IPS-20b (cell line): ENCODE data around the gene ADGRD1.

Experiments used
- H3K27ac ChIP-seq: one replicate; pipeline ENCODE4 v1.5.1; 2013; ENCODE audit warnings: low read length
- H3K27me3 ChIP-seq: 2 replicates; pipeline ENCODE4 v1.6.1; 2013; ENCODE audit warnings: mild to moderate bottlenecking, low read length, inconsistent platforms; ENCODE audit not compliant: insufficient read depth
- H3K36me3 ChIP-seq: 2 replicates; pipeline ENCODE4 v1.6.1; 2013; ENCODE audit warnings: low read depth, mild to moderate bottlenecking, inconsistent platforms, low read length, moderate library complexity; ENCODE audit not compliant: insufficient read depth
- H3K4me1 ChIP-seq: 2 replicates; pipeline ENCODE4 v1.6.1; 2013; ENCODE audit warnings: mild to moderate bottlenecking, control low read depth, inconsistent platforms, low read length, moderate library complexity; ENCODE audit not compliant: insufficient read depth
- H3K4me3 ChIP-seq: 2 replicates; pipeline ENCODE4 v1.5.1; 2013; ENCODE audit warnings: mild to moderate bottlenecking, low read length, inconsistent platforms
- H3K9ac ChIP-seq: 2 replicates; pipeline ENCODE4 v1.6.1; 2013; ENCODE audit warnings: low read depth, mild to moderate bottlenecking, inconsistent platforms, low read length, moderate library complexity
- H3K9me3 ChIP-seq: 2 replicates; pipeline ENCODE4 v1.6.1; 2013; ENCODE audit warnings: mild to moderate bottlenecking, low read depth, low read length, inconsistent platforms; ENCODE audit not compliant: insufficient read depth

Gene ADGRD1

DNA sequence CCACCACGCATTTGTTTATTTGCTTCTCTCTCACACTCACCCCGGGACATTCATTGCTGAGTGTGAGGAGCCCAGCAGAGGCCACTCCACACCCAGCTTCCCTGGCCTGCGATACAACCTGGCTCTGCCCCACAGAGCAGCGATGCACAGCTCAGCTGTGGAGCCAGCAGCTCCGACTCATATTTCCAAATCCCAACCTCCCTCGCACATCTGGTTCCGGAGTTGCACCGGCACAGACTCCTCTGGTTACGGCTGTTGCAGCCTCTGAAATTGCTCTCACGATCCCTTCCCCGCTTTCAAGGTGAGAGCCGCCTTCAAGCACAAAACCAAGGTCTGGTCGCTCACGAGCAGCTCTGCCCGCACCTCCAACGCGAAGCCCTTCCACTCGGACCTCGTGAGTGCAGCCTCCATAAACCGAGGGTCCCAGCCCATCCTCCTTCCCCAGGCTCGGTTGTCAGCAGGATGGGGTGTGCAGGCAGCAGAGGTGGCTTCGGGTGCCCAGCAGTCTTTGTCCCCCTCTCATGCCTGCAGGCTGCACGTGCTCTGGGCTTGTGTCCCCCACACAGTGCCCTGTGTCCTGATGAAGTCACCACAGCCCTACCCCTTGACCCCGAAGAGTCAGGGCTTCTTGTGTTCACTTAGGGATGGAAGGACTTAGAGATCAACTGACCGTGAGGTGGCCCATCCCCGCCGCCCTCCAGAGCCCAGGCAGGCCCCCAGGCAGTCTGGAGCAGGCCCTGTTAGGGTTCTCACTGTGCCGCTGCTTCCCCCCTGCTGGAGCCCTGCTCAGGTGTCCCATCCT, 184.3 kb downstream of the ADGRD1 start:
- Histone ChIP-seq H3K4me3 (no peak overlapping the region), H3K27me3 (no peaks in the 10 kb centered on the region), H3K36me3 (no peaks in the 10 kb centered on the region), H3K4me1 (no peaks in the 10 kb centered on the region), H3K9ac (no peak overlapping the region), H3K27ac (no peak overlapping the region), H3K9me3 (no peaks in the 10 kb centered on the region)

DNA sequence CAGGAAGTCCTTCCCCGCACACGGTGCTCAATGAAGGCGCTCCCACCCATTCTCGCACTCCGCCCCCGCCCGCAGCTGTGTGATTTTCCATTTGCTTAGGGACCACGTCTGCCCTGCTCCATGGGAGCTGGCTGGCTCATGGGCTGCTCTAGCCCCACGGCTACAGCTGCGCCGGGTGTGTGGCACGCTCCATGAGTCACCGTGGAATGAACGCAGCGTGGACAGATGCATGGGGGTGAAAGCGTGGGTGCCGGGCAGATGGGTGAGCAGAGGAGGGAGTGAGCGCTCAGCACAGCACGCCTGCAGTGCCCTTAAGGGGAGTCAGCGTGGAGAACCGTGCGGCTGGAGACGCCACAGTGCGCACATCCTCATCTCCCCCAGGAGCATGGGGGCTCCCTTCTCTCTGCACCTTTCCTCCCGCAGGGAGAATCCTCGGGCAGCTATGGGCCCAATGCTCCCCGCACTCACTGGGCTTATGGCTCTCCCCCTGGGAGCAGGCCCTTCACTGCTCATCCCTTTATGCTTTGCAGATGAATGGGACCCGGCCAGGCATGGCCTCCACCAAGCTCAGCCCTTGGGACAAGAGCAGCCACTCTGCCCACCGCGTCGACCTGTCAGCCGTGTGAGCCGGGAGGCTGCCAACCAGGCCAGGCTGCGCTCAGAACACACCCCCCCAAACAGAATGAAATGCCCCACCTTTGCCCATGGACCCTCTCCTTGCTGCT, 185.1 kb downstream of the ADGRD1 start:
- Histone ChIP-seq H3K9me3 (no peaks in the 10 kb centered on the region), H3K27me3 (no peaks in the 10 kb centered on the region), H3K4me1 (no peaks in the 10 kb centered on the region), H3K4me3 (no peak overlapping the region), H3K9ac (no peak overlapping the region), H3K27ac (no peak overlapping the region), H3K36me3 (no peaks in the 10 kb centered on the region)

DNA sequence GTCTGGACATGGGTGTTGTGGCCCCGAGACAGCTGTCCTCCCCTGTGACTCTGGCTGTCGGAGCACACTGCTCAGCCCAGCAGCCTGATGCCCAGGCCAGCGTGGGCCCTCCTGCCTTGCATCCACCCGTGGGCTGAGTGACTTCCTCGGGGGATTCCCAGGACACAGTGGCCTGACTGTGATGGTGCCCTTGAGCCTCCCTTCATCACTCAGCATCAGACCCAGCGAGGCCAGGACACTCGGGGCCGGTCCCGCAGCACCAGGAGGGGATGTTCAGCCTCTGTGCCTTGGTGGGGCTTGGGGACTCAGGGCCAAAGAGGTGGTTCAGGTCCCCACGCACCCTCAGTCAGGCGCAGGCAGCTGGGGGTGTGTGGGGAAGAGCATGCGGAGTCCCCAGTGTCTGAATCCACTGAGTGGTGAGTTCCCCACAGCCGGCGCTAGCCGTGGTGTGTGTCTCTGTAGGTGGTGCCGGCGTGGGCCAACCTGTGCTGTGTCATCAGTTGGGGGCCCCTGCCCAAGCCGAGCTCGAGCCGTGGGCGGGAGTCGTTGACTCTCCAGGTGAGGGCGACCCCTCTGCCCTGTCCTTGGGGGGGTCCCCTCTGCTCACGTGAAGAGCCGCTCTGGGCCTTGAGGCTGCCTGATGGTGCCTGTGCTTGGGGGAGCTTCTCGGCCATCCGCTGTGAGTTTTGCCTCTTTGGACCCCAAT, 185.8 kb downstream of the ADGRD1 start:
- no peak overlapping the region for H3K9ac ChIP-seq
- H3K27me3 ChIP-seq, result no peaks in the 10 kb centered on the region
- H3K9me3 ChIP-seq, result no peaks in the 10 kb centered on the region
- H3K27ac ChIP-seq, result no peak overlapping the region
- no peak overlapping the region for H3K4me3 ChIP-seq
- H3K4me1 ChIP-seq, result no peaks in the 10 kb centered on the region
- H3K36me3 ChIP-seq, result no peaks in the 10 kb centered on the region

DNA sequence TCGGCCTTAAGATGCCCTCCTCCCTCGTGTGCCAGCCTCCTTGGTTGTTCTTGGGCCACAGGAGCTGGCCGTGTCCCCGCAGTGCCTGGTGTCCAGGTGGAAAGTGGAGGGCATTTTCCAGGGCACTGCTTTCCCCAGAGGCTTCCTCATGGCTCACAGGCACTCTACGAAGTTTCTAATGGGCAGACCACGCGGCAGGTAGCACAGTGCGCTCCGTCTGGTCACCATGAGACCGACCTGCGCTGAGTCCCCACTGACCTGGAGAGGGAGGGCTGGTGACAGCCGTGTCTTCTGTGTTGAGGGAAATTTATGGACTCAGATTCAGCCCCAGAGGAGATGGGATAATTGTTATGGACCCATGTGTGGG, 186.3 kb downstream of the ADGRD1 start:
- Histone ChIP-seq H3K9ac (no peak overlapping the region), H3K4me1 (no peaks in the 10 kb centered on the region), H3K4me3 (no peak overlapping the region), H3K9me3 (no peaks in the 10 kb centered on the region), H3K27ac (no peak overlapping the region), H3K27me3 (no peaks in the 10 kb centered on the region), H3K36me3 (no peaks in the 10 kb centered on the region)

DNA sequence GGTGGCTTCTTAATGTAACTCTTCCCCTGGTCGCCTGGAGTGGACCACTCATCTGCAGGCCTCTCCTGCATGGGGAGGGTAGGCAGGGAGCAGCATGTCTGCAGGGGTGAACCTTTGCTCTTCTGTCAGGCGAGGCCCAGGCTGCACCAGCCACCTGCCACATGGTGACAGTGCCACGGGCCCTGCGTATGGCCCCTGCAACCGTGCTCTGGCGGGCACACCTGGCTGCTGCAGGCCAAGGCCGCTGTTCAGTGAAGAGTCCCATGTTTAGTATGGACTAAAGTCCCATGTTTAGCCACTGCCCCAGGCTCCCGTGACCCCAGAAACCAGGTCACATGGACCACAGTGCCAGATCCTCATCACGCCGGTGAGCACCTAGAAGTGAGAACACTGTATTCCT, 187.0 kb downstream of the ADGRD1 start:
- Histone ChIP-seq H3K4me1 (no peaks in the 10 kb centered on the region), H3K27me3 (no peaks in the 10 kb centered on the region), H3K4me3 (no peak overlapping the region), H3K27ac (no peak overlapping the region), H3K9me3 (no peaks in the 10 kb centered on the region), H3K9ac (no peak overlapping the region), H3K36me3 (no peaks in the 10 kb centered on the region)

DNA sequence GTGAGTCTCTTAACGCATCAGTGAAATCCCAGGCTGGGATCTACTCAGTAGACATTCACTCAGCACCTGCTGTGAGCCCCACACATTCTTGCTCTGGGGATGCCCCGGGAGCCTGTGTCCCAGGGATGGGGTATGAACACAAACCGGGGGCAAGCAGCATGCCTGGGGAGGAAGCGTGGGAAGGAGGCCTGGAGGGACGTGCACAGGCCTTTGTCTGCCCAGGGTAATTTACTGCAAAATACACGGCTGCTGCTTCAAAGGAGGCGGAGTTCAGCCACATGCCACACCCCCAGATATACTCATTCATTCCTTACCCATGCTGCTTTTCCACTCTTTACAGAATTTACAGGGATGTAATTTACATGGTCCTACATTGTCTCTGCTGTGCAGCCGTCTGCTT, 187.8 kb downstream of the ADGRD1 start:
- H3K4me1 ChIP-seq, result no peaks in the 10 kb centered on the region
- no peaks in the 10 kb centered on the region for H3K27me3 ChIP-seq
- no peak overlapping the region for H3K4me3 ChIP-seq
- no peak overlapping the region for H3K27ac ChIP-seq
- H3K9me3 ChIP-seq, result no peaks in the 10 kb centered on the region
- H3K36me3 ChIP-seq, result no peaks in the 10 kb centered on the region
- H3K9ac ChIP-seq, result no peak overlapping the region

DNA sequence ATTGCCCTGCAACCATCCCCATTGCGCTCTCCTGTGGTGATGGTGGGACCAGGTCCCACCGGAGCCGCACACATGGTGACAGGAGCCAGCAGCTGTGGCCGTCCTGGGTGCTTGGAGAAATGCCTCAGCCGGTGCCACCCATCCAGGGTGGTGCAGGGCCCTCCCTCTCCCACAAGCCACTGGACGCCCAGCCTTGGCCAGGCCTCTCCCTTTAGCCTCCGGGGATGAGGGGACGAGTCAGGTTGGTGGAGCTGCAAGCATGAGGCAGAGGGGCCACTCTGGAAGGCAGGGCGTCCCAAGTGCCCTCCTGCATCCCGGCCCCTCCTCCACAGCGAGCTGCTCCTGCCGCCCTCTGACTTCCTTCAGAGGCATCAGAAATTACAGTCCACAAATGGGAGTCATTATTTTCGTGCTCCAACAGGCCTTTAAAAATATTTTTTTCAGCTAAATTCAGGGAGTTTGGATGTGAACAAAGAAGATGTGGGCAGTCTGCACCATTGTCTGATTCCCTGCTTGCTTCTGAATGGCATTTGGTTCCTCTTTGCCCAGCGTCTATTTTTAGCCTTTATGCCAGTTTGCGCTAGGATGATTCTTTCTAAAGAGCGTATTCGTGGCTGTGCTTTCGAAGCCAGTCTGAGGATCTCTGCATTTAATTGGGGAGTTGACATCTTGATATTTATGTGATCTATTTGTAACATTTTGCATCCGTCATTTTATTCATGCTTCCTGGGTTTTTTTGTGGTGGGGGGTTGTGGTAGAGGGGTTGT, 189.4 kb downstream of the ADGRD1 start:
- Histone ChIP-seq H3K27ac (no peak overlapping the region), H3K9ac (no peak overlapping the region)

DNA sequence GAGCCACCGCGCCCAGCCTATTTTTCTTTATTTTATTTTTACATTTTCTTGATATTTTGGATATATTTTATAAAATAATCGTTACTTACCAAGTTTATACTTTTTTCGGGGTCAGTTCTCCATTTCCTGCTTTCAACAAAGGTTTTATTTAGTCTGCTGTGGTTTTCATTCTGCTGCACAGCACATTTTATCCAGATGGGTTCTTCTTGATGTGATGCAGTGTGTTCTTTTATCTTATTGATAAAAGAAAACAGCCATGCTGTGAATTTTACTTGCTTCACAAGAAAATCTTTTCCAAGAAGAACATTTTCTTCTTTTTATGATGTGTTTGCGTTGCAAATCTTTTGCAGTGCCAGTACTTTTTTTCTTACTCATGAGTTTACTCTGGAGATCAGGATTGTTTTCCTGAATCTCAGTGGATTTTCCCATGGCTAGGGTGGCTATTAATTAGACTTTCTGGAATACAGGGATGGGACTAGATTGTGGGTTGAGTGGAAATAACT, 192.5 kb downstream of the ADGRD1 start:
- no peaks in the 10 kb centered on the region for H3K36me3 ChIP-seq
- no peak overlapping the region for H3K27ac ChIP-seq
- H3K9ac ChIP-seq, result no peak overlapping the region
- H3K9me3 ChIP-seq, result no peaks in the 10 kb centered on the region
- H3K4me1 ChIP-seq, result no peaks in the 10 kb centered on the region
- no peak overlapping the region for H3K4me3 ChIP-seq
- no peaks in the 10 kb centered on the region for H3K27me3 ChIP-seq

More for the DNA sequence above, 189.4 kb downstream of the ADGRD1 start:
- H3K36me3 ChIP-seq, result no peaks in the 10 kb centered on the region
- no peak overlapping the region for H3K4me3 ChIP-seq
- no peaks in the 10 kb centered on the region for H3K4me1 ChIP-seq
- H3K27me3 ChIP-seq, result no peaks in the 10 kb centered on the region
- no peaks in the 10 kb centered on the region for H3K9me3 ChIP-seq

DNA sequence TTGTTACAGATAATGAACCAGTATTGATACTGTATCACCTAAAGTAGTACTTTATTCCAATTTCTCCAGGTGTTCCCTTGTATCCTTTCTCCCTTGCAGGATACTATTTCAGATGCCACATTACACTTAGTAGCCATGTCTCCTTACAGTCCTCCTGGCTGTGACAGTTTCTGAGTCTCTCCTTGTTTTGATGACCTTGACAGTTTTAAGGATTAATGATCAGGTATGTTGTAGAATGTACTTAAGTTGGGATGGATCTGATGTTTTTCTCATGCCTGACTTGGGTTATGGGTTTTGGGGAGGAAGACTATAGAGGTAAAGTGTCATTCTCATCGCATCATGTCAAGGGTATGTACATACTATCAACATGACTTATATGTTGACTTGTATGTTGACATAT, 193.6 kb downstream of the ADGRD1 start:
- no peaks in the 10 kb centered on the region; the same call in 1 of the 2 replicates for H3K27me3 ChIP-seq
- H3K9ac ChIP-seq, result no peak overlapping the region
- H3K9me3 ChIP-seq, result no peaks in the 10 kb centered on the region
- H3K4me1 ChIP-seq, result no peaks in the 10 kb centered on the region
- no peak overlapping the region for H3K27ac ChIP-seq
- H3K36me3 ChIP-seq, result no peaks in the 10 kb centered on the region
- H3K4me3 ChIP-seq, result no peak overlapping the region

DNA sequence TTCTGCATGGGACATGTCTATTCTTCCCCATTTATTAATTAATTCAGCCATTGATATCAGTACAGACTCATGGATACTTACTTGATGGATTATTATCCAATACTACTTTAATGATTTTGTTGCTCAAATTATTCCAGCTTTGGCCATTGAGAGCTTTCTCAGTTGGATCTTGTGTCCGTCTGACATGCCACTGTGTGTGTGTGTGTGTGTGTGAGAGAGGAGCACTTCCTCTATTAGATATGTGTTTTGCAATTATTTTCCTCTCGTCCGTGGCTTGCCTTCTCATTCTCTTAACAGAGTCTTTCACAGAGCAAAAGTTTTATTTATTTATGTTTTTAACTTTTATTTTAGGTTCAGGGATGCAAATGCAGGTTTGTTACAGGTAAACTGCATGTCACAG, 194.2 kb downstream of the ADGRD1 start:
- no peaks in the 10 kb centered on the region for H3K36me3 ChIP-seq
- H3K4me1 ChIP-seq, result no peaks in the 10 kb centered on the region
- no peak overlapping the region for H3K27ac ChIP-seq
- H3K9me3 ChIP-seq, result no peaks in the 10 kb centered on the region
- H3K4me3 ChIP-seq, result no peak overlapping the region
- H3K27me3 ChIP-seq, result no peaks in the 10 kb centered on the region; the same call in 1 of the 2 replicates
- no peak overlapping the region for H3K9ac ChIP-seq
